ENCODE data around the gene P2RY11.
A peak's percentile ranks its signal among the peaks of the same experiment; 100 is the strongest.

Gene P2RY11

GRCh38 chr19:10102787-10103236 lies 8.7 kb upstream of the P2RY11 start:
- in situ Hi-C loops (cut with MboI; ENCODE audit: low sequenced_read_pairs, unreplicated experiment), result no loop called here
- no peak for TF ChIP-seq CTCF (IDR thresholded peaks at IDR 0.05; ENCODE audit: borderline replicate concordance, control extremely low read depth, extremely low read depth, insufficient read depth, missing control alignments)
- DNase-seq (ENCODE audit: low spot score), result peak; percentile 79

GRCh38 chr19:10104130-10104513 lies 7.4 kb upstream of the P2RY11 start:
- in situ Hi-C loops (cut with MboI; ENCODE audit: low sequenced_read_pairs, unreplicated experiment), result no loop called here
- no peak for TF ChIP-seq CTCF (IDR thresholded peaks at IDR 0.05; ENCODE audit: borderline replicate concordance, control extremely low read depth, extremely low read depth, insufficient read depth, missing control alignments)
- no peak for DNase-seq (ENCODE audit: low spot score)

GRCh38 chr19:10104665-10105508 lies 6.6 kb upstream of the P2RY11 start:
- in situ Hi-C loops (cut with MboI; ENCODE audit: low sequenced_read_pairs, unreplicated experiment), result no loop called here
- TF ChIP-seq CTCF (IDR thresholded peaks at IDR 0.05; ENCODE audit: borderline replicate concordance, control extremely low read depth, extremely low read depth, insufficient read depth, missing control alignments), result no peak
- DNase-seq (ENCODE audit: low spot score), result peak; percentile 81

DNA sequence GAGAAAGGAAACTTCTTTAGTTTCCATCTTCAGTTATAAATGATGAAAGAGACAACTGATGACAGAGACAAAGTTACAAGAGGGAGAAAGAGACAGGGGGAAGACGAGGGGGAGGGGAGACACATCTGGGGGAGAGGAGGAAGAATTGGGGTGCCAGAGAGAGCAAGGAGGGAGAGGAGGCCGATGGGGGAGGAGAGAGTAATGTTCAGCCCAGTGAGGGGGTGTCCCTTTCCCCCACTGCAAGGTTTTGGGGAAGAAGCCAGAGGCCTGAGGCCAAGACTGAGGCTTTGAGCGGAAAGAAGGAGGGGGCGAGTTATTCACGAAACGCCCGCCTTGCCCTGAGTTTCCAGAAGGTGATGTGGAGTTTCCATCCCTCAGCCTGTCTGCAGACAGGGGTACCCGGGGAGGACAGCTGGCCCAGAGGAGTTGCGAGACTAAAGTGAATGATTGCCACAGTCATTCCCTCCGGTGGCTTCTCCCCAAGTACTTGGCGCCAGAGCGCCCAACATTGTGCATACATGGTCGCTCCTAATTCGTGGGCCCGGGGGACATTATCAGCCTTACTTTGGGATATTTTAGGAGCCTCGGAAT lies 5.9 kb upstream of the P2RY11 start:
- peak; percentile 74 for DNase-seq (ENCODE audit: low spot score)
- in situ Hi-C loops (cut with MboI; ENCODE audit: low sequenced_read_pairs, unreplicated experiment), result no loop called here
- no peak for TF ChIP-seq CTCF (IDR thresholded peaks at IDR 0.05; ENCODE audit: borderline replicate concordance, control extremely low read depth, extremely low read depth, insufficient read depth, missing control alignments)

DNA sequence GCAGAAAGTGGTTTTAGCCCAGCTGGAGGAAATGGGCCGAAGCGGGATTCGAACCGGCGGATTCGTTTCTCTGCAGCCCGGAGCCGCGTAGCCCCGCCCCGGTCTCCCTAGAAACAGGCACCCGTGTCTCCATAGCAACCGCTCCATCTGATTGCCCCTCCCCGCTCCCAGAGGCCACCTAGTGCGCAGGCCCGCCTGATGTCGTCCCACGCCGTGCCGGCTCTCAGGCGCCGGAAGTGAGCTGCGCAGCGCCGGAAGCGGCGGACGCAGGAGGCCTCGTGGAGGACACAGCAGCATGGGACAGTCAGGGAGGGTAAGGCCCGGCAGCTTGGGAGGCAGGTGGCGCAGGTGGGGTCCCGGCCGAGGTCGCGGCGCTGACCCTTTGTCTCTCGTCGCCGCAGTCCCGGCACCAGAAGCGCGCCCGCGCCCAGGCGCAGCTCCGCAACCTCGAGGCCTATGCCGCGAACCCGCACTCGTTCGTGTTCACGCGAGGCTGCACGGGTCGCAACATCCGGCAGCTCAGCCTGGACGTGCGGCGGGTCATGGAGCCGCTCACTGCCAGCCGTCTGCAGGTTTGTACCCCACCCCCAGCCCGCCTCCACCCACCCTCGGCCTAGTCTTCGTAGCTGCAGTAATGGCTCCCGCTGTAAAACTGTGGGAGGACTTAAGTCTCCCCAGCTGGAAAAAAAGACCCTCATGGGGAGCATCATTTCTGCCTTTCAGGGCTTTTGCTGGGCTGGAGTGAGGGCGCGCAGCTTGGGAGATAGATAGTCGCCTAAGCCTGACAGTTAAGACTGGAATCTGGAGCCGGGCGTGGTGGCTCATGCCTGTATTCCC lies 5.2 kb upstream of the P2RY11 start, which contains the start of gene PPAN:
PPAN (plus strand) TSS at position 263 of the 837 bp plus-strand sequence; CDS start at position 296, 33 bp downstream.
- in situ Hi-C loops (cut with MboI; ENCODE audit: low sequenced_read_pairs, unreplicated experiment), result no loop called here
- no peak for TF ChIP-seq CTCF (IDR thresholded peaks at IDR 0.05; ENCODE audit: borderline replicate concordance, control extremely low read depth, extremely low read depth, insufficient read depth, missing control alignments)
- peak; percentile 98 for DNase-seq (ENCODE audit: low spot score)

DNA sequence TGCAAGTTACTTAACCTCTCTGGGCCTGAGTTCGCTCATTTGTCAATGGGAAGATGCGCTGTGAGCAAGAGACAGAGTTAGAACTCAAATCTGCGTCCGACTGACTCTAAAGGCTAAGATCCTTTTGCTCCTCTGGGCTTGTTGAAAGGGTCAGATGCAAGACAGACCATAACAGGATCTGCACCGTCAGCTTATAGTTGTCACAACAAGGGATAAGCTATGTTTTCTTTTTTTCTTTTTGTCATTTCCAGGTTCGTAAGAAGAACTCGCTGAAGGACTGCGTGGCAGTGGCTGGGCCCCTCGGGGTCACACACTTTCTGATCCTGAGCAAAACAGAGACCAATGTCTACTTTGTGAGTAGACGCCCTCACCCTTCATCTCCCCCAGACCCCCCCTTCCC lies 4.2 kb upstream of the P2RY11 start:
- no peak for TF ChIP-seq CTCF (IDR thresholded peaks at IDR 0.05; ENCODE audit: borderline replicate concordance, control extremely low read depth, extremely low read depth, insufficient read depth, missing control alignments)
- in situ Hi-C loops (cut with MboI; ENCODE audit: low sequenced_read_pairs, unreplicated experiment), result no loop called here
- DNase-seq (ENCODE audit: low spot score), result peak; percentile 12

All from GM13976 (cell line).